Anterior cingulate cortex (tissue), 58 donors: ENCODE measurements around the gene HSH2D.
"Not testable (repeated sequence)": the region's sequence is repeated elsewhere in the genome, so short reads cannot be mapped to it uniquely, and the experiment has no call there.

ENCODE experiments used
- DNase-seq, 58 donors: peaks; one replicate each; lab custom pipeline; 2025; lab: John Stamatoyannopoulos, UW

HSH2D gene

GRCh38 chr19:16118489-16119033 is 24.9 kb upstream of the HSH2D start:
- DNase-seq, result peak in 8 of 58 donors; percentile 4 to 23 (median 12)

- DNase-seq, result not testable (repeated sequence)
These were observed 24.2 kb upstream of the HSH2D start for GRCh38 chr19:16119075-16119857.

GRCh38 chr19:16121141-16121540 is 22.3 kb upstream of the HSH2D start:
- DNase-seq, result no peak

GRCh38 chr19:16121967-16122366 is 21.5 kb upstream of the HSH2D start:
- no peak for DNase-seq

GRCh38 chr19:16124953-16125352 is 18.5 kb upstream of the HSH2D start:
- no peak for DNase-seq

- no peak for DNase-seq
These were observed 17.6 kb upstream of the HSH2D start for GRCh38 chr19:16125737-16126495.

GRCh38 chr19:16127080-16127479 is 16.4 kb upstream of the HSH2D start:
- no peak for DNase-seq

- no peak for DNase-seq
These were observed 15.6 kb upstream of the HSH2D start for GRCh38 chr19:16127776-16128371.

- no peak for DNase-seq
These were observed 11.8 kb upstream of the HSH2D start for GRCh38 chr19:16131648-16132047.

GRCh38 chr19:16133818-16134217 is 9.7 kb upstream of the HSH2D start:
- DNase-seq, result no peak

- DNase-seq, result no peak
These were observed 9.0 kb upstream of the HSH2D start for GRCh38 chr19:16134510-16134909.

- no peak for DNase-seq
These were observed 7.9 kb upstream of the HSH2D start for GRCh38 chr19:16135430-16136127.

- peak in 3 of 58 donors; percentile 4 to 27 (median 10) for DNase-seq
These were observed 7.1 kb upstream of the HSH2D start for GRCh38 chr19:16136185-16136999.

- DNase-seq, result no peak
These were observed 3.7 kb upstream of the HSH2D start for GRCh38 chr19:16139752-16140151.

- no peak for DNase-seq
These were observed 2.4 kb upstream of the HSH2D start for GRCh38 chr19:16141043-16141442.

GRCh38 chr19:16142032-16142580 is 1.4 kb upstream of the HSH2D start:
- DNase-seq, result no peak

GRCh38 chr19:16144216-16144581 is 714 bp downstream of the HSH2D start:
- no peak for DNase-seq

GRCh38 chr19:16146112-16146511 is 2.6 kb downstream of the HSH2D start:
- no peak for DNase-seq

- DNase-seq, result no peak
These were observed 5.2 kb downstream of the HSH2D start for GRCh38 chr19:16148443-16149229.
